HEK293 (cell line): ENCODE measurements around the gene SF3A1.

Experiments
- CTCF ChIA-PET: fragments of 350-600 bp; formaldehyde crosslinking; extraction: SDS; loops from one replicate; lab custom pipeline; 2021; ENCODE audit warnings: antibody characterized with exemption; lab: Yijun Ruan, JAX
- POLR2A ChIA-PET: fragments of 300-600 bp; formaldehyde crosslinking; extraction: SDS; loops from one replicate; lab custom pipeline; 2020; ENCODE audit warnings: antibody characterized with exemption, inconsistent platforms; lab: Yijun Ruan, JAX
- H3K27ac ChIP-seq: fragments of 200-500 bp; sonication (Bioruptor generic); 2 replicates; pipeline ENCODE4 v1.5.1; 2014; ENCODE audit warnings: low read depth, low read length, control low read depth, inconsistent platforms; ENCODE audit errors: extremely low read depth
- H3K36me3 ChIP-seq, 2 experiments: fragments of 200-500 bp in 1 of 2; sonication (Bioruptor generic) in 1 of 2; 1 replicate in 1 of 2; 2 replicates in 1 of 2; pipeline ENCODE4 v1.5.1; 2014 to 2017; ENCODE audit warnings: inconsistent platforms in 2 of 2, low read length in 2 of 2; ENCODE audit not compliant: control insufficient read depth in 2 of 2, insufficient read depth in 1 of 2
- H3K4me1 ChIP-seq: fragments of 200-500 bp; sonication (Bioruptor generic); 2 replicates; pipeline ENCODE4 v1.5.1; 2014; ENCODE audit warnings: mild to moderate bottlenecking, low read length, inconsistent platforms; ENCODE audit not compliant: control insufficient read depth, insufficient read depth
- H3K4me3 ChIP-seq: 2 replicates; pipeline ENCODE4 v1.5.1; 2011; ENCODE audit warnings: low read depth, mild to moderate bottlenecking, control low read depth, low read length, moderate library complexity
- H3K9me3 ChIP-seq: fragments of 200-500 bp; sonication (Bioruptor generic); 2 replicates; pipeline ENCODE4 v1.5.1; 2014; ENCODE audit warnings: low read depth, low read length, inconsistent platforms; ENCODE audit not compliant: control insufficient read depth, insufficient read depth
- BCL11A ChIP-seq: fragments of 450-650 bp; formaldehyde crosslinking; IDR thresholded peaks from 2 replicates; pipeline ENCODE4 v1.5.1; 2016; ENCODE audit warnings: low read depth, missing biosample characterization, missing genetic modification characterization
- ELK4 ChIP-seq: IDR thresholded peaks from 2 replicates; pipeline ENCODE4 v1.6.1; 2011; ENCODE audit warnings: mild to moderate bottlenecking, low read depth, low read length, borderline replicate concordance
- HOXA7 ChIP-seq: sonication (generic); formaldehyde crosslinking; IDR thresholded peaks from 2 replicates; pipeline ENCODE4 v1.8.1; 2022; ENCODE audit warnings: missing genetic modification reagents, borderline replicate concordance
- KLF8 ChIP-seq: fragments of 450-650 bp; formaldehyde crosslinking; IDR thresholded peaks from 2 replicates; pipeline ENCODE4 v1.5.1; 2016; ENCODE audit warnings: missing biosample characterization, missing genetic modification characterization
- OSR2 ChIP-seq: fragments of 450-650 bp; formaldehyde crosslinking; IDR thresholded peaks from 2 replicates; pipeline ENCODE4 v1.5.1; 2016; ENCODE audit warnings: missing biosample characterization, missing genetic modification characterization
- PRDM2 ChIP-seq: fragments of 450-650 bp; formaldehyde crosslinking; IDR thresholded peaks from 2 replicates; pipeline ENCODE4 v1.5.1; 2016; ENCODE audit warnings: missing biosample characterization, missing genetic modification characterization, borderline replicate concordance
- PRDM4 ChIP-seq: fragments of 450-650 bp; formaldehyde crosslinking; IDR thresholded peaks from 2 replicates; pipeline ENCODE4 v1.5.1; 2017; ENCODE audit warnings: missing biosample characterization, missing genetic modification characterization
- ZBTB49 ChIP-seq: fragments of 450-650 bp; formaldehyde crosslinking; IDR thresholded peaks from 2 replicates; pipeline ENCODE4 v1.5.1; 2016; ENCODE audit warnings: missing biosample characterization, missing genetic modification characterization, low read depth
- ZBTB6 ChIP-seq: fragments of 450-650 bp; formaldehyde crosslinking; IDR thresholded peaks from 2 replicates; pipeline ENCODE4 v1.5.1; 2017; ENCODE audit warnings: missing biosample characterization, missing genetic modification characterization
- ZFP41 ChIP-seq: fragments of 450-650 bp; formaldehyde crosslinking; IDR thresholded peaks from 2 replicates; pipeline ENCODE4 v1.5.1; 2016; ENCODE audit warnings: missing biosample characterization, missing genetic modification characterization, borderline replicate concordance
- ZNF23 ChIP-seq: fragments of 450-650 bp; formaldehyde crosslinking; IDR thresholded peaks from 2 replicates; pipeline ENCODE4 v1.5.1; 2016; ENCODE audit warnings: missing biosample characterization, missing genetic modification characterization, borderline replicate concordance
- ZNF24 ChIP-seq: fragments of 450-650 bp; formaldehyde crosslinking; IDR thresholded peaks from 2 replicates; pipeline ENCODE4 v1.5.1; 2016; ENCODE audit warnings: missing biosample characterization, missing genetic modification characterization
- ZNF302 ChIP-seq: fragments of 450-650 bp; formaldehyde crosslinking; IDR thresholded peaks from 2 replicates; pipeline ENCODE4 v1.5.1; 2016; ENCODE audit warnings: missing biosample characterization, missing genetic modification characterization, low read depth
- ZNF555 ChIP-seq: fragments of 450-650 bp; formaldehyde crosslinking; conservative IDR thresholded peaks from 2 replicates; pipeline ENCODE4 v1.5.1; 2017; ENCODE audit warnings: missing biosample characterization, mild to moderate bottlenecking, missing genetic modification characterization, inconsistent platforms
- ZNF837 ChIP-seq: fragments of 450-650 bp; formaldehyde crosslinking; IDR thresholded peaks from 2 replicates; pipeline ENCODE4 v1.5.1; 2016; ENCODE audit warnings: missing biosample characterization, missing genetic modification characterization
- ZSCAN30 ChIP-seq: fragments of 450-650 bp; IDR thresholded peaks from 2 replicates; pipeline ENCODE4 v1.5.1; 2018; ENCODE audit warnings: missing biosample characterization, mild to moderate bottlenecking, missing genetic modification characterization, moderate library complexity
- ZSCAN4 ChIP-seq: fragments of 450-650 bp; formaldehyde crosslinking; IDR thresholded peaks from 2 replicates; pipeline ENCODE4 v1.5.1; 2017; ENCODE audit warnings: missing biosample characterization, missing genetic modification characterization

The SF3A1 gene

GRCh38 chr22:30286331-30286730 is 70.4 kb downstream of the SF3A1 start:
- H3K27ac ChIP-seq = no peak overlapping the region
- peaks cover 0 to 17% of the 10 kb centered on the region in 2 experiments; a peak in 1 of 3 replicates for H3K36me3 ChIP-seq
- no peak overlapping the region for H3K4me3 ChIP-seq
- ChIA-PET CTCF (interaction anchor here (0.5 to 4.0 kb wide), 17 partner anchors 8 to 651 kb away, joined by 3 to 54 read pairs (median 5); no protein-coding TSS in a partner anchor), POLR2A (no interaction called here)
- no peaks in the 10 kb centered on the region for H3K9me3 ChIP-seq
- H3K4me1 ChIP-seq = no peaks in the 10 kb centered on the region; the same call in 1 of the 2 replicates
- TF ChIP-seq PRDM4 (tag by site-specific recombination) (no peak), ELK4 (no peak), ZNF302 (tag by site-specific recombination) (no peak), ZSCAN4 (tag by site-specific recombination) (no peak), ZNF23 (tag by site-specific recombination) (no peak), OSR2 (no peak), ZSCAN30 (tag by site-specific recombination) (no peak), ZNF837 (tag by site-specific recombination) (no peak), ZNF24 (tag by site-specific recombination) (no peak), HOXA7 (no peak), ZNF555 (tag by site-specific recombination) (no peak), ZBTB6 (tag by site-specific recombination) (no peak), ZFP41 (tag by site-specific recombination) (no peak), KLF8 (no peak), BCL11A (tag by site-specific recombination) (no peak), ZBTB49 (tag by site-specific recombination) (no peak), PRDM2 (tag by site-specific recombination) (no peak)
